SKM-1 treated with dmso at 0.1 percent for 144 hours (cell line): ENCODE results near the gene MAPKAP1.
"Not testable (repeated sequence)": the region's sequence is repeated elsewhere in the genome, so short reads cannot be mapped to it uniquely, and the experiment has no call there.

Experiments used
- DNase-seq: peaks from one replicate; lab custom pipeline; 2025; ENCODE audit not compliant: unreplicated experiment; lab: John Stamatoyannopoulos, UW

Gene MAPKAP1

GRCh38 chr9:125568621-125569020, 138.4 kb downstream of the MAPKAP1 start:
- no peak for DNase-seq

- not testable (repeated sequence) for DNase-seq
These were observed 141.0 kb downstream of the MAPKAP1 start for GRCh38 chr9:125566051-125566450.

DNA sequence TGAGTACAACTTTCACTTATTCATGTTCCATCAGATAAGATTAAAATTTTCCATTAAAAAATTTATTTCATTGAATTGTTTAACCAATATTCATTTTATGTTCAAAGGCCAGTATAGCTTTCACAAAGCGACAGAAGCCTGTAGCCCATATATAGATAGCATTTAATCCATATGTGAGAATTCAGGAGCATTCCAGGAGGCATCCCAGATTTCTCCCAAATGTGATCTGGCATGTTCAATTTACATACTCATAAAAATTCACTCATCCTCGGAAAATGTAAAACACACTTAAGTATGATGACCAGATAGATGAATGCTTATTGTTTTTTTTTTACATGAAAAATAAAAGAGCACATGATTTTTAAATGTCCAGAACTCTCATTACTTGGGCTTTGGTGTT, 141.9 kb downstream of the MAPKAP1 start:
- DNase-seq = no peak

DNA sequence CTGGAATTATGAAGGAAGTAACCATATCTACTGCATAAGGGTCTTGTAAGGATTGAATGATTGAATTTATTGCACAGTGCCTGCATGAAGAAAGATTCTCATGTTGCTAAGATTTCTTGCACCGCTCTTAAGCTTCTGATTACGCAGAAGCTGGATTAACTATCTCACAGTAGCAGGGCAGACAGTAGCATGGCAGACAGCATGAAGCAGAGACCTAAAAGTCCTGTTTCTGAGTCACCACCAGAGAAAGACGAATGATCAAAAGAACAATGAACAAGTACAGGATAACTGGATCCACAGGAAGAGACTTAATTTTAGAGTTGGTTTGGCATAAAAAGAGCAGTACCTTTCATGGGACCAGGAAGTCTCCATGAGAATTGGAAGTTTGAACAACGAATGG, 142.4 kb downstream of the MAPKAP1 start:
- DNase-seq = no peak

DNA sequence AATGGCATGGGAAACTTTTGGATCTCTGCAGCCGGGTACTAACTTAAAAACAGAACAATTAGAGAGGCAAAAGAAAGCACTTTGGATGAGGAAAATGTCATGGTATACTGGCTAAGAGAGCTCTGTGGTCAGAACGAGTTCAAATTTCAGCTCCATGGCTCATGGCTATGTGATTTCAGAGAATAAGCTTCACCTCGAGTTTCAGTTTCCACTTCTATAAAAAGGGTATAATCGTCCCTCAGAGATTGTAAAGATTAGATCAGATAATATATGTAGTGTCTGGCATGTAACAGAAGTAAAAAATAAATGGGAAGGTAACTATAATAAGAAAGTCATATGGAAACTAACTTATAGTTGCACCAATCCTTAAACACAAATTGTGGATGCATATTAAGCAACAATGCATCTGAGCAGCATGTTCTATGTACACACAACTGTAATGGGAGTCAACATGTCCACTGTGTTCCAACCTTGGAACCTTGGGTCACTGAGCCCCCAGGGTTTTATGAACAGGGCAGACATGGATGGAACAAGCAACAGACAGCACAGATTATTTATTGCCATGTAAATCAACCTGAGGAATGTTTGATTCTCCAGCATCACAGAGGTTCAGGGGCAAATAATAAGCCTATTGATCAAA, 145.4 kb downstream of the MAPKAP1 start:
- no peak for DNase-seq

DNA sequence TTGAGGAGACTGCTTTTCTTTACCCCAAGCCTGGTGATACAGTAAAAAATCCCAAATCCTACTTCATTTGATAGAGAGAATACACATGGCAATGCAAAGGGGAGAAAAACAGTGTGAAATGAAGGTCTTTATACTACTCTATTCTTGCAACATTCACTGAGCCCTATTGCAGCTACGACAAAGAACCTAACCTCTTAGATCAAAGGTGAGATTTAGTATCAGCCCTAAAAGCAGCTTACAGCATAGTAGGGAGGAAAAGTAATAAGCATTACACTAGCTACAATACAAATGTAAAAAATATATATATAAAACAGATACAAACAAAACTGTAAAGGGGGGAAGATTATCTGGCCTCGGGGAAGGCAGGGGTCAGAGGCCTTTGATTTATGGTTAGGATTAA, 147.1 kb downstream of the MAPKAP1 start:
- DNase-seq = no peak

GRCh38 chr9:125559194-125559593, 147.8 kb downstream of the MAPKAP1 start:
- no peak for DNase-seq

GRCh38 chr9:125558453-125559092, 148.4 kb downstream of the MAPKAP1 start:
- DNase-seq = peak; percentile 51

DNA sequence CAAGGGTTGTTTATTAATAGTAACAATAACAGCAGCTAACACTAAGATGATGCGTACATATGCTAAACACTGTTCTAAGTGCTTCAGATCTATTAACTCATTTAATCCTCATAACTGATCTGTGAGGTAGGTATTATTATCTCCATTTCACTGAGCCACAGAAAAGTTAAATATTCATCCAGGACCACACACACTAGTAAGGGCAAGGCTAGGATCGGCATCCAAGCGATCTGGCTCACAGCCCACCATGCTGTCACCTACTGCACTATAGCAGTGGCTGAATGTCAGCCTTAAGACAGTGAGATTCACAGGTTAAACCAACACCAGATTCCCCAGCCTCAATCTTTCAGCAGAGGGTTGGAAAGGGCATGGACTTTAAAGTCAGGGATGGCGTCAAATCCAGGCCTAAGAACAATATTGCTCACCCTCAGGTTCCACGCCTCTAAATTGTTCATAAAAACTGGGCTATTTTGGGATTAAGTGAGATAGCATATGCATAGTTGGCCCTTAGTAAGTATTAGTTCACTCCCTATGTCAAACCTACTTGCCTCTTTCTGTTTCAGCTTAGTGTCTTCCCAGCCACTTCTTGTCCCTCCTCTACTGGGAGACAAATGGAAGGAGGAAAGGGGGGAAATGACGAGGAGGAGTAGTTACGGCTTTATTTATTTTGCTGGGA, 150.8 kb downstream of the MAPKAP1 start:
- DNase-seq = no peak

DNA sequence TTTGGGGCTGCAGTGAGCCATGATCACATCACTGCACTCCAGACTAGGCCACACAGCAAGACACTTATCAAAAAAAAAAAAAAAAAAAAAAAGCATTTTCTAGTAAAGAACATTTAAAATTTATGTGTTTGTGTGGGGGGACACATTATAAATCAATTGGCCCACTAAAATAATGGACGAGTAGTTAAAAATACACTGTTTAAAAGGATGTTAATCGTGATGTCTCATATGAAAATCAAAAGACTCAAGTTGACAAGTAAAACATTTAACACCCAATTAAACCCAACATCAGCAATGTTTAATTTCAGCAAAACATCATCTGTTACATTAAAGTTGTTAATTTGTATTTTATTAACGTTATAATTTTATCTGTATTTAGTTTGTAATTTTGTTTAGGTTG, 152.3 kb downstream of the MAPKAP1 start:
- no peak for DNase-seq

- no peak for DNase-seq
These were observed 155.2 kb downstream of the MAPKAP1 start for GRCh38 chr9:125551781-125552180.

GRCh38 chr9:125549891-125550885, 156.8 kb downstream of the MAPKAP1 start:
- no peak for DNase-seq

GRCh38 chr9:125549465-125549871, 157.5 kb downstream of the MAPKAP1 start:
- DNase-seq = no peak

- DNase-seq = no peak
These were observed 158.0 kb downstream of the MAPKAP1 start for GRCh38 chr9:125549039-125549438.

DNA sequence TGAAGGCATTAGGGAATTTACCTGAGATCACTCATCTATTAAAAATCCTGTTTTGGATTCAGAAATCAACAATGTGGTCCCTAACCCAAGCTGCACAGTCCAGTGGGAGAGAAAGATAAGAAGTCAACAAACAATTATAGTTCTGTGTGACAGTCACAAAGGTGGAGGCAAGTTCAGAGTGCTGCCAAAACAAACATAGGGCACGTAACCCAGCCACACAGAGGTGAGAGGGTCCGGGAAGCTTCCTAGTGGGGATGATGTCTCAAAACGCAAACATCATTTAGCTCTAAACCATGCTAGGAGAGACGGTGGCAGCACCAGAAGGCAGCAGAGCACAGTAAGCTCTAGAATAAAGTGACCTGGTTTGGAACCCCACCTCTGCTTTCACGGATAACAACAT, 158.9 kb downstream of the MAPKAP1 start:
- DNase-seq = no peak

DNA sequence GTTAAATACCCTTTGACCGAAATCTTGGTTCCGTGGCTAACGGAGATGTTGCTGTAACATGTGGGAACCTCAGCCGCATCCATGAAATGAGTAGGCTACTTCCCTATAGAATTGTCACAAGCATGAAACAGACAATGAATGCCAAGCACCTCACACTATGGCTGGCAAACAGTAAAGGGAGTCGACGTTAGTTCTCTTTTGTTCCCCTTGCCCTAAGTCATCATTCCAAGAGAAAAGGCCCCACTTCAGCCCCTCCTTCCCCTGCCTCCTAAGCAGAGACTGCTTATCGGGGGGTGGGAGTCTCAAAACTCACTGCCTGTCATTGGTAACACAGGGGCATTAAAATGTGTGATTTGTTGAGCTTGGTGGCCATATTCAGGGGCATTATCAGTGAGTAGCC, 159.6 kb downstream of the MAPKAP1 start:
- no peak for DNase-seq

DNA sequence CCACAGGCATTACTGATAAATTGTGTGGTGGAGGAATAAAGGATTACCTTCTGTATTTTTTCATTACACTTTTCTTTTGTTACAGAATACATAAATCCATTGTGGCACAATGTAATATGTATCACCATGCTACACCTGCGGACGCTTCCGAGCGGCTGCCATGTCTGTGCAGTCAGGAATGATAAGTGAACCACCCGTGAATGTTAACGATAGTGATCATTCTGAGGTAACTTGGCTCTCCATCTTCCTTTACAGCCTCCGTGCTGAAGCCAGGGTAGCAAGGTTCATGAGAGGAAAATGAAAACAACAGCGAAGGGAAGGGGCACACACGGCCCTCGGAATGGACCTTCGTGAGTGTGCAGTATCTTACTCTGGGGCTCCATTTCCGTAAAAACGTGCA, 161.2 kb downstream of the MAPKAP1 start:
- no peak for DNase-seq

DNA sequence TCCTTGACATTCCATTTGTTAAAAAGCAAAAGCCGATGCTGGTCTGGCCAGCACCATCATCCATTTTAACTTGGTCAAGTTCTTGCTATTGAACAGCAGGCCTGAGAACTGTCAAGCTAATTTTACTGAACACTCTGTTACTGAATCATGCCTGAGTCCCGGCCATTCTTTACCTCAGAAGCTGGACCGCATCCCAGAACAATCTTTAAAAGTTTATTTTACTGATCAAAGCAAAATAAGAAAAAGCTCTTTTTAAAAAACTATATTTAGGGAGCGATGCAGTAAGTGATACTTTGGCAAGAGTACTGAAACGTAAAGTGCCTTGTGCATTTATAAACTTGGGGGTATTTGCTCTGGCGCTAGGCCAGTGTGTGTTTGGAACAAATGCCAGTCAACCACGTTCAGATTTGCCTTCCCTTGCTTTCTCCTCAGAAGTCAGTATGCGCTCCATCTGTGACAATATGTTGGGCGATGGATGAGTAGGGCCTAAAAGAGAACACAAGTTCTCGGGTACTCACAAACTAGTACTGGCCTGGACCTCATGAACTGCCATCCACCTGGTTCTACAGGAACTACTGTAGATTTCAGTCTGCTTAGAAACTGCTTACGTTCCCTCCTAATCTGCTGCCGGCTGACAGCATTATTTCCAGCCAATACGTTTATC, 161.9 kb downstream of the MAPKAP1 start:
- no peak for DNase-seq

DNA sequence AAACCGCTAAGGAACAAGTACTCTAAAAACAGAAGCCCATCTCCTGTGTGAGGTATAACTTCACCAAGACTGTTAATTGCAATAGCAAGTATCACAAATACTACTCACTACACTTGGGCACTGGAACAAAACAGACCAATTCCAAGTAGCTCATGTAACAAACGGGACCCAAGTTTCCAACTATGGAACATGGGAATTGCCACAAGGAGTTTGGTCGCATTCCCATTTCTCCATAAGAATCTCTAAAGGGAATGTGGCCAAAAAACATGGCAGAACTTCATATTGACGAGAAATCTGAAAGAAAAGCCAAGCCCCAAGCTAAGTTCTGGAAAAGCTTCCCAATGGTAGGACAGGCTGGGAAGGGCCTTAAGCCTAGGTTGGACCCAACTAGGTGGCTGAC, 162.5 kb downstream of the MAPKAP1 start:
- no peak for DNase-seq

DNA sequence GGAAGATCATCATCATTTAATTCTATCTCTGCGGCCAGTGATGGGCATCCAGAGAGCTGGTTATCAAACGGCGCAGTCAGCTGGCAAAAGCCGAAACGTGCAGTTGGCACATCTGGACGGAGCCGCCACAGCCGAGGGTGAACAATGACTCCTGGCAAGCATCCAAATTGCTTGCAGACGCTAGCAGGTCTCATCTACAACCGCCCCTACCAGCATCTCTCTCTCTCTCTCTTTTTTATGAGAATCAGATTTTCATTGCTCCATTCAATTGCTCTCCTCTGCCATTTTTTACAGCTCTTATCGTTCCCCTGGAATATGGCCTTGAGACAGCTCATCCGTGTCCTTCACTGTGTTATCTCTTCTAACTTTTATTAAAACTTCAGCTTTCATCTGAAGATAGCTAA, 165.2 kb downstream of the MAPKAP1 start:
- DNase-seq = no peak

- no peak for DNase-seq
These were observed 166.5 kb downstream of the MAPKAP1 start for GRCh38 chr9:125540497-125540896.
